ENCODE data around the gene SWAP70. TPM values are rescaled to one million over a fixed set of nuclear protein-coding genes. Genes with fewer than 3 reads are reported as not detected.
A peak's percentile ranks its signal among the peaks of the same experiment; 100 is the strongest.

The SWAP70 gene
- total and polyA plus RNA-seq, 10 donors: 34.9 to 130 (median 108) TPM

DNA sequence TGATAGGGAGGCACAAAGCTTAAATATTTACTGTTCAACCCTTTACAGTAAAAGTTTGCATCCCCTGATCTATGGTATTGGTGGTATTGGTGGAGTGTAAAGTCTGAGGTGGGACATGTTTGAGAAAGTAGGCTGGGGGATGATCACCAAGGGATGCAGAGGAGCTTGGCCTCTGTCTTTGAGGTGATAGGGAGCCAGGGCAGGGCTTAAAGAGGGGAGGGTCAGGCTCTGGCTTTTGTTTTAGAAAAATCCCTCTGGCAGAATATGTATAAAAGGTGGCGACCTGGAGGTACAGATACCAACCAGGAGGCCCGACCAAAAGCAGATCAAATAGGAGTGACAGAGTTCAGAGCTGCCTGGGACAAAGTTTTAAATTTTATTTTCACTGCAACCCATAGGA is 59.0 kb downstream of the SWAP70 start:
- Histone ChIP-seq H3K4me1 (peaks cover 35 to 87% (median 56%) of the 10 kb centered on the region in 6 donors), H3K9me3 (no peaks in the 10 kb centered on the region), H3K27me3 (replicated peaks in 1 of 7) (no peaks in the 10 kb centered on the region), H3K36me3 (peaks cover 0 to 55% (median 12%) of the 10 kb centered on the region in 6 donors), H3K27ac (peak overlapping the region in 5 of 8 donors; percentile 30 to 89 (median 85)), H3K4me3 (no peak overlapping the region)
- no peak for DNase-seq
- WGBS, 5 donors: 84 to 94% (median 90%) methylated on average over 2 of the region's 2 CpGs
- TF ChIP-seq POLR2A (IDR thresholded peaks at IDR 0.05) (no peak), POLR2AphosphoS5 (IDR thresholded peaks at IDR 0.05) (no peak)
- TF ChIP-seq, protein P1, sequence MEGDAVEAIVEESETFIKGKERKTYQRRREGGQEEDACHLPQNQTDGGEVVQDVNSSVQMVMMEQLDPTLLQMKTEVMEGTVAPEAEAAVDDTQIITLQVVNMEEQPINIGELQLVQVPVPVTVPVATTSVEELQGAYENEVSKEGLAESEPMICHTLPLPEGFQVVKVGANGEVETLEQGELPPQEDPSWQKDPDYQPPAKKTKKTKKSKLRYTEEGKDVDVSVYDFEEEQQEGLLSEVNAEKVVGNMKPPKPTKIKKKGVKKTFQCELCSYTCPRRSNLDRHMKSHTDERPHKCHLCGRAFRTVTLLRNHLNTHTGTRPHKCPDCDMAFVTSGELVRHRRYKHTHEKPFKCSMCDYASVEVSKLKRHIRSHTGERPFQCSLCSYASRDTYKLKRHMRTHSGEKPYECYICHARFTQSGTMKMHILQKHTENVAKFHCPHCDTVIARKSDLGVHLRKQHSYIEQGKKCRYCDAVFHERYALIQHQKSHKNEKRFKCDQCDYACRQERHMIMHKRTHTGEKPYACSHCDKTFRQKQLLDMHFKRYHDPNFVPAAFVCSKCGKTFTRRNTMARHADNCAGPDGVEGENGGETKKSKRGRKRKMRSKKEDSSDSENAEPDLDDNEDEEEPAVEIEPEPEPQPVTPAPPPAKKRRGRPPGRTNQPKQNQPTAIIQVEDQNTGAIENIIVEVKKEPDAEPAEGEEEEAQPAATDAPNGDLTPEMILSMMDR (IDR thresholded peaks at IDR 0.05 in 8 of 11, conservative IDR thresholded peaks at IDR 0.05 in 3 of 11): no peak
- intact Hi-C loops (cut with DNase I; ENCODE audit: low total_unique reads): no loop called here

DNA sequence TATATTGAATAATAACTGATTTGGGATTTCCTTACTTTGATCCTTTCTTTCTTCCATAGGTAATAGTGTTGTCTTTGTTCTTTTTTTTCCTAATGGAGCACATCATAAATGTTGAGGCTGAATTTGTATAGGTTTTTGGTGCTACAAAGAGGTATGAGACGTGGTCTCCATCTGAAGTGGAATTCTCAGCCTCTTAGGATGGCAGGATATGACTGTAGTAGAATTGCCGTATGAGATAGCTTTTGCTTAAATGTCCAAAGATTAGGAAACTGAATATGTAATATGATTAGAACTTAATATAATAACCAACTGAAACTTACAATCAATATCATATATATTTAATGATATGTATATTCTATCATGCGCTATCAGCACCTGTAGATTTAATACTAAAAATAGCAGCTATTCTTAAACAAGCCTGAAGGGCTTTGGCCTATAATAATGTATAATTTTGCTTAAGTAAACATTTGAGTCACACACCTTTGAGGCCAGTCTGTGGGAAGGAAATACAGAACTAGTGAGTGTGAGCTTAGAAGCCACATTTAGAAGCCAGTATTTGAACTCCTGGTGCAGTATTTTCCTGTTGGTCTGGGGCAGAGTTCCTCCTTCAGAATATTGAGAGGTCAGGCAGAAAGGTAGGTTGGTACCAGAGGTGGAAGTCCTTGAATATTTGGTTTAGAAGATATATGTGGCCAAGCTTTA is 62.6 kb downstream of the SWAP70 start:
- Histone ChIP-seq H3K27ac (peak overlapping the region in 7 of 8 donors; percentile 0 to 59 (median 45)), H3K4me1 (peaks cover 10 to 84% (median 34%) of the 10 kb centered on the region in 6 donors), H3K27me3 (replicated peaks in 1 of 7) (no peaks in the 10 kb centered on the region), H3K36me3 (peaks cover 0 to 80% (median 19%) of the 10 kb centered on the region in 6 donors), H3K9me3 (no peaks in the 10 kb centered on the region), H3K4me3 (no peak overlapping the region)
- no peak for DNase-seq
- 22 to 87% (median 51%) methylated on average over 3 of the region's 3 CpGs for WGBS, 5 donors
- TF ChIP-seq POLR2AphosphoS5 (IDR thresholded peaks at IDR 0.05): no peak
- intact Hi-C loops (cut with DNase I; ENCODE audit: low total_unique reads): loop anchor here (5.0 kb wide), 1 partner anchor 109 kb away; no protein-coding TSS in a partner anchor

DNA sequence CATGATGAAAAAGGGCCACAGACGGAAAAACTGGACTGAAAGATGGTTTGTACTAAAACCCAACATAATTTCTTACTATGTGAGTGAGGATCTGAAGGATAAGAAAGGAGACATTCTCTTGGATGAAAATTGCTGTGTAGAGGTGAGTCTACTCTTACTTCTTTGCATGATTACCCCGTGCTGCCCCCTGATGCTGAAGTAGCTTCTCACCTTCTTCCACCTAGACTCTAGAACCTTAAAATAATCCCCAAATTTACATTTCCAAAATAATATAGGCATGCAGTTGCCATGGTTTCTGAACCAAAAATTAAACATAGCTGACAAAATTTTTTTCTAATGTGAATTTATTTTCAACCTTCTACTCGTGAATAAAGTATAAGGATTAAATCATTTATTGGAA is 64.2 kb downstream of the SWAP70 start:
- H3K27ac ChIP-seq: peak overlapping the region in 2 of 8 donors; percentile 22 to 59
- WGBS, 5 donors: 72 to 91% (median 79%) methylated on average over 3 of the region's 3 CpGs
- H3K4me1 ChIP-seq: peaks cover 10 to 81% (median 30%) of the 10 kb centered on the region in 6 donors
- TF ChIP-seq POLR2AphosphoS5 (IDR thresholded peaks at IDR 0.05): no peak
- TF ChIP-seq, protein P1 (IDR thresholded peaks at IDR 0.05 in 8 of 11, conservative IDR thresholded peaks at IDR 0.05 in 3 of 11): no peak
- no peak for TF ChIP-seq POLR2A (IDR thresholded peaks at IDR 0.05)
- H3K27me3 ChIP-seq (replicated peaks in 1 of 7): no peaks in the 10 kb centered on the region
- no peaks in the 10 kb centered on the region for H3K9me3 ChIP-seq
- H3K36me3 ChIP-seq: peaks cover 0 to 84% (median 29%) of the 10 kb centered on the region in 6 donors
- DNase-seq: no peak
- no peak overlapping the region for H3K4me3 ChIP-seq
- intact Hi-C loops (cut with DNase I; ENCODE audit: low total_unique reads): loop anchor here (5.0 kb wide), 1 partner anchor 111 kb away; no protein-coding TSS in a partner anchor

- H3K9me3 ChIP-seq: peaks cover 0 to 12% (median 10%) of the 10 kb centered on the region in 8 donors
- DNase-seq: no peak
- H3K27ac ChIP-seq: peak overlapping the region in 1 of 8 donors; percentile 53
- TF ChIP-seq POLR2AphosphoS5 (IDR thresholded peaks at IDR 0.05) (no peak), POLR2A (IDR thresholded peaks at IDR 0.05) (no peak)
- TF ChIP-seq, protein P1 (IDR thresholded peaks at IDR 0.05 in 8 of 11, conservative IDR thresholded peaks at IDR 0.05 in 3 of 11): no peak
- peaks cover 7 to 71% (median 27%) of the 10 kb centered on the region in 6 donors for H3K4me1 ChIP-seq
- H3K27me3 ChIP-seq (replicated peaks in 1 of 7): no peaks in the 10 kb centered on the region
- H3K36me3 ChIP-seq: peaks cover 0 to 99% (median 42%) of the 10 kb centered on the region in 6 donors
- no peak overlapping the region for H3K4me3 ChIP-seq
- 49 to 73% (median 64%) methylated on average over 1 of the region's 1 CpG for WGBS, 5 donors
- intact Hi-C loops (cut with DNase I; ENCODE audit: low total_unique reads): no loop called here
Observed at GRCh38 chr11:9731256-9731655, 67.4 kb downstream of the SWAP70 start.

All from spleen (tissue), 11 donors.